Measurements from ENCODE around the gene UBAP1. TPM values are rescaled to one million over a fixed set of nuclear protein-coding genes. Genes with fewer than 3 reads are reported as not detected.
"Not testable (repeated sequence)": the region's sequence is repeated elsewhere in the genome, so short reads cannot be mapped to it uniquely, and the experiment has no call there.

UBAP1 gene
- total RNA-seq, 2 experiments from 2014 or later = 36.3 to 41.0 TPM

DNA sequence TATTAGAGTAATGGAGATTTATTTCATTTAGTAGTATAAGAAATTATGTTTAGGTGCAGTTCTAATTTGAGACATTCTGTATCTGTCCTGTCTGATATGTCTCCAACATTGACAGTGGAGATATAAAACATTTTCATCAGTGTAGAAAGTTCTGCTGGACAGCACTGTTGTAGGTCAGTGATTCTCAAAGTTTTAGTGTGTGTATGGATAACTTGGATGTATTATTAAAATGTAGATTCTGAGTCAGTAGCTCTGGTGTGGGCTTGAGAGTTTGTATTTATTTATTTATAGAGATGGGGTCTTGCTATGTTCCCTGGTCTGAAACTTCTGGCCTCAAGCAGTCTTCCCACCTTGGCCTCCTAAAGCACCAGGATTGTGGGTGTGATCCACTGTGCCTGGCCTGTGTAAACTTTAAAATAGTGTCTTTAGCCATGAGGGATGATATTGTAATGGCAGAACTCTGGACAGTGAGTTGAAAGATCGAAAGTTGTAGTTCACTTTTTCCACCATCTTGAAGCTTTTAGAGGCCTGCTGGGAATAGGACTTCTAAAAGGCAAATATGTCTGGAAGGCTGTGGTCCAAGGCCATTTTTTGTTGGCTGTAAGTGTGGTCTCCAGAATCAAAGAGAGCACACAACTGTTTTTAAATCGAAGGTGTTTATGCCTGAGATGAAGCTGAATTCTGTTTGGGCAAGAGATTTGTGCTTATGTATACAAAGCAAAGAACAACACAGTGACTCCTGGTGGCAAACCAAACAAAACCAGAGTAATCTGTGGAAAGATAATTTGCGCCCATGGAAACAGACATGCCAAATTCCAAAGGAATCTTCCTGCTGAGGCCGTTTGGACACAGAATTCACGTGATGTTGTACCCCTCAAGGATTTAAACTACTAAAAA, 12.4 kb downstream of the UBAP1 start:
- no peak overlapping the region for H3K27ac Mint-ChIP-seq
- no peak for ATAC-seq
- H3K9me3 Mint-ChIP-seq (ENCODE audit: low read depth) = no peaks in the 10 kb centered on the region
- CTCF ChIA-PET = interaction anchor here (1.0 to 1.3 kb wide), 3 partner anchors 20 to 143 kb away, joined by 3 to 5 read pairs (median 3); partner anchors contain the start of gene UBAP2
- peaks cover 32% of the 10 kb centered on the region for H3K4me1 Mint-ChIP-seq
- DNase-seq = no peak
- H3K4me3 Mint-ChIP-seq = no peak overlapping the region
- H3K36me3 Mint-ChIP-seq = peaks cover 6% of the 10 kb centered on the region
- no peaks in the 10 kb centered on the region for H3K27me3 Mint-ChIP-seq

DNA sequence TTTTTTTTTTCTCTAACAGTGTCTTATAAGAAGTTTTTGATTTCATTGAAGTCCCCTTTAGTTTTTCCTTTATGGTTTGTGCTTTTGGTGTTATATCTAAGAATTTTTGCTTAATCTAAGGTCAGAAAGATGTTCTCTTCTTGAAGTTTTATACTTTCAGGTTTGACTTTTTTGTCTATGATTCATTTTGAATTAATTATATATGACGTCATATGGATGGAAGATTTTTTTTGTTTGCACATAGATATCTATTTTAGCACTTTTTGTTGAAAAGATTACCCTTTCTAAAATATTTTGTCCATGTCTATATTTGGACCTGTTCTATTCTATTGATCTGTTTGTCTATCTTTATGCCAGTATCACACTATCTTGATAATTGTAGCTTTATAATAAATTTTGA, 16.3 kb downstream of the UBAP1 start:
- DNase-seq = no peak
- ATAC-seq = no peak
- no peak overlapping the region for H3K27ac Mint-ChIP-seq

DNA sequence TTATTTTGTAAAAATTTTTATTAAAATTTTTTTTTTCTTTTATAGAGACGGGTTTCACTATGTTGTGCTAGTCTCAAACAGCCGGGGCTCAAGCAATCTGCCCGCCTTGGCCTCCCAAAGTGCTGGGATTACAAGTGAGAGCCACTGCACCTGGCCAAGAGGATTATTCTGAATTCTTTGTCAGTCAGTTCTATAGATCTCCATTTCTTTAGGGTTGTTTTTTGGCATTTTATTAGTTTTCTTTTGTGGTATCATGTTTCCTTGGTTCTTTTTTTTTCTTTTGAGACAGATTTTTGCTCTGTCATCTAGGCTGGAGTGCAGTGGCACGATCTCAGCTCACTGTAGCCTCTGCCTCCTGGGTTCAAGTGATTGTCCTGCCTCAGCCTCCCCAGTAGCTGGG, 18.4 kb downstream of the UBAP1 start:
- ATAC-seq; H3K9me3 Mint-ChIP-seq (ENCODE audit: low read depth); H3K27me3 Mint-ChIP-seq; DNase-seq; CTCF ChIA-PET; H3K4me3 Mint-ChIP-seq; H3K27ac Mint-ChIP-seq: not testable (repeated sequence)
- H3K4me1 Mint-ChIP-seq = peaks cover 24% of the 10 kb centered on the region
- H3K36me3 Mint-ChIP-seq = peaks cover 19% of the 10 kb centered on the region

More for the DNA sequence above, 16.3 kb downstream of the UBAP1 start:
- Mint-ChIP-seq H3K36me3 (peaks cover 17% of the 10 kb centered on the region), H3K4me3 (no peak overlapping the region), H3K27me3 (no peaks in the 10 kb centered on the region), H3K9me3 (ENCODE audit: low read depth) (no peaks in the 10 kb centered on the region), H3K4me1 (peaks cover 32% of the 10 kb centered on the region)
- CTCF ChIA-PET = no interaction called here

DNA sequence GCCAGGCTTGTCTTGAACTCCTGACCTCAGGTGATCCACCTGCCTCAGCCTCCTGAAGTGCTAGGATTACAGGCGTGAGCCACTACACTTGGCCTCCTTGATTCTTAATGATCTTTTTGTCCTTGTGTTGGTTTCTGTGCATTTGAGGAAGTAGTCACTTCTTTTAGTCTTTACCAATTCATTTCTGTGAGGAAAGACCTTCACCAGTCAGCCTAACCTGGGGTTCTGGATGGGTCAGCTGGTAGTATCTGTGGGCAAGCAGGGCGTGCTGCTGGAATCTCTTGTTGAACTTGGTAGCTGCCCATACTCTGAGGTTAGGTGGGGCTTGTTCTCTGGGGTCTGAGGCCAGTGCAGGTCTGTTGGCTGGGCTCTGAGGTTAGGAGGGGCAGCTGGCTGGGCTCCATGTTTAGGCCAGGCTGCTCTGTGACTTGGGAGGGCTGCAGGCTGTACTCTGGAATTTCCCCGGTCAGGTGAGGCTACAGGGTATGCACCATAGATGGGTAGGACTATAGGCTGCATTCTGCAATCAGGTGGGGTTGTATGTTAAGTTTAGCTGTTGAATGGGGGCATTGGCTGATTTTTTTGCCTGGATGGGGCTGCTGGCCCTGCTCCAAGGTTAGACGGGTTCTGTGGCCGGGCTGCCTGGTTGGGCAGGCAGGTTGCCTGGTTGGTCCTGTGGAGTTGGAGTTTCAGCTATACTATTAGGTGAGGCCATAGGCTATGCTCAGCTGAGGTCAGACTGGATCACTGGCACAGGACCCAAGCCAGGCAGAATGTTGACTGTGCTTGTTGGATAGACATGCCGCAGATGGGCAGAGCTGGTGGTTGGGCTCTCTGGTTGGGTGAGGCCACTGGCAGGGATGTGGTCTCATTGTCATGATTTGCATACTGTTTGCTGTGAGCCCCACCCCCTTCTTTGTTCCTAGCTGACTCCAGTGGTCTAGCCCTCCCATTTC, 19.2 kb downstream of the UBAP1 start:
- H3K4me3 Mint-ChIP-seq = no peak overlapping the region
- no peaks in the 10 kb centered on the region for H3K9me3 Mint-ChIP-seq (ENCODE audit: low read depth)
- H3K36me3 Mint-ChIP-seq = peaks cover 19% of the 10 kb centered on the region
- CTCF ChIA-PET = no interaction called here
- no peak overlapping the region for H3K27ac Mint-ChIP-seq
- H3K27me3 Mint-ChIP-seq = no peaks in the 10 kb centered on the region
- ATAC-seq (no peak), DNase-seq (no peak)
- H3K4me1 Mint-ChIP-seq = peaks cover 19% of the 10 kb centered on the region

DNA sequence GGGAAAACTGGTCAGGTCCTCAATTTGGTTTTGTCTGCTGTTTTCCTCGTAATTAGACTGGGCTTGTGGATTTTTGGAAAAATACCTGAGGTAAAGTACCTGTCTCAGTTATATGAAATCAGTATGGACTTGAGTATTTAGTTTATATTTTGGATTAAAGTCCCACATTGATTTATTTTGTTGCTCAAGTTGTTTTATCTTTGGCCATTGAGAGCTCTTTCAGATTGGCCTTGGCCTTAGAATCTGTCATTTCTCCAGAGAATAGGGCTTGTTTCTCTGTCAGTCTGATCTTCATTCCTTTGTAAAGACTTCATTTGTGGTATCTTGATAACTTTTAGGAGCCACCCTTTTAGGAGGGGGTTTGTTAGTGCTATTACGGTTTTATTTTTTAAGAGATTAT, 21.2 kb downstream of the UBAP1 start:
- peaks cover 9% of the 10 kb centered on the region for H3K4me1 Mint-ChIP-seq
- no peaks in the 10 kb centered on the region for H3K9me3 Mint-ChIP-seq (ENCODE audit: low read depth)
- CTCF ChIA-PET = interaction anchor here (1.2 kb wide), 1 partner anchor 54 kb away, joined by 3 read pairs; no protein-coding TSS in a partner anchor
- ATAC-seq = no peak
- H3K4me3 Mint-ChIP-seq = no peak overlapping the region
- no peak for DNase-seq
- H3K36me3 Mint-ChIP-seq = peaks cover 22% of the 10 kb centered on the region
- no peaks in the 10 kb centered on the region for H3K27me3 Mint-ChIP-seq
- no peak overlapping the region for H3K27ac Mint-ChIP-seq

DNA sequence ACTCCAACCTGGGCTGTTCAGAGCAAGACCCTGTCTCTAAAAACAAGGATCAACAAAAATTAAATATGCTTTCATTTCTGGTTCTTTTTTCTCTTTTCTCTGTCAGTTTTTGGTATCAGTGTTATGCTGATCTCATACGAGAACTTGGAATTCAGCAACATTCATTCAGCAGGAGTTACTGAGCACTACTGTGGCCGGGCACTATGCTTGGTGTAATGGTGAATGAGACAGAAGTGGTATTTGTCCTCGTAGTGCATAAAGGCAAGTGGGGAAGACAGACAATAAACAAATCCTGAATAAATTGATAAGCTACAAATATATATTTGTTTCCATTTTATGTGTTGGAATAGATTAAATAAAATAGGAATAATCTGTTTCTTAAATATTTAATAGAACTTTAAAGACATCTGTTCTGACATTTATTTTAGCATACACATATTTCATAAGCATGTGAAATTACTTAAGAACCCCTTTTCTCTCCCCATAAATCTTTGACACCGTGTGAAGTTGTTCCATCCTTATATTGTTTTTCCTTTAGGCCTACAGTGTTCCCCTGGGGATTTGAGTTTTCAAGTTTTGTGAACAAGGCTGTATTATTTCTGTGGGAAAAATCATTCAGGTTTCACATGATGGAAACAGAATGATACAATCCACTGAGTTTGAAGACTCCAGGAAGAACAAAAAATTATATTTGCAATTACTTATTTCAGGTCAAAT, 24.6 kb downstream of the UBAP1 start:
- Mint-ChIP-seq H3K4me1 (peaks cover 1% of the 10 kb centered on the region), H3K36me3 (peaks cover 15% of the 10 kb centered on the region), H3K27me3 (no peaks in the 10 kb centered on the region), H3K9me3 (ENCODE audit: low read depth) (no peaks in the 10 kb centered on the region), H3K4me3 (no peak overlapping the region), H3K27ac (no peak overlapping the region)
- no peak for DNase-seq
- CTCF ChIA-PET = interaction anchor here (1.4 kb wide), 1 partner anchor 49 kb away, joined by 3 read pairs; no protein-coding TSS in a partner anchor
- no peak for ATAC-seq

DNA sequence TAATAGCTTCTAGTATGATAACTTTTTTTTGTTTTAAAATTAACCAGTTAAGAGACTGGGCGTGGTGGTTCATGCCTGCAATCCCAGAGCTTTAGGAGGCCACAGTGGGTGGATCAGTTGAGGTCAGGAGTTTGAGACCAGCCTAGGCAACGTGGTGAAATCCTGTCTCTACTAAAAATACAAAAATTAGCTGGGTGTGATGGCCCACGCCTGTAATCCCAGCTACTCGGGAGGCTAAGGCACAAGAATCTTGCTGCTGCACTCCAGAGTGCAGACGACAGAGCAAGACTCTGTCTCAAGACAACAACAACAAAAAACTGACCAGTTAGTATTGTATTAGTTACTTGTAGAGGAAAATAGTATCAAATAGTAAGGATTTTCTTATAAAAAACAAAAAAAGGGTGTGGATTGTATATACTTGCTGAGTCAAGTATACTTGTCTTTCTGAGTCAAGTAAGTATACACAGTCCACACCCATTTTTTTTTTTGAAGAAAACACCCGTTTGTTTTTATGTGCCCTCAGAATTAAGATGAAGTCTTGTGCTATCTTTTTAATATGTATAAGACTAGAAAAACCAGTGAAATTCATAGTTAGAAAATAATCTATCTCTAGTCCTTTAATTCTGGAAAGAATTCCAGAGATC, 25.3 kb downstream of the UBAP1 start:
- no peak overlapping the region for H3K4me3 Mint-ChIP-seq
- DNase-seq = no peak
- peaks cover 1% of the 10 kb centered on the region for H3K4me1 Mint-ChIP-seq
- H3K36me3 Mint-ChIP-seq = peaks cover 16% of the 10 kb centered on the region
- no peak overlapping the region for H3K27ac Mint-ChIP-seq
- H3K9me3 Mint-ChIP-seq (ENCODE audit: low read depth) = no peaks in the 10 kb centered on the region
- CTCF ChIA-PET = interaction anchor here (1.4 kb wide), 1 partner anchor 49 kb away, joined by 3 read pairs; no protein-coding TSS in a partner anchor
- no peaks in the 10 kb centered on the region for H3K27me3 Mint-ChIP-seq
- ATAC-seq = no peak

DNA sequence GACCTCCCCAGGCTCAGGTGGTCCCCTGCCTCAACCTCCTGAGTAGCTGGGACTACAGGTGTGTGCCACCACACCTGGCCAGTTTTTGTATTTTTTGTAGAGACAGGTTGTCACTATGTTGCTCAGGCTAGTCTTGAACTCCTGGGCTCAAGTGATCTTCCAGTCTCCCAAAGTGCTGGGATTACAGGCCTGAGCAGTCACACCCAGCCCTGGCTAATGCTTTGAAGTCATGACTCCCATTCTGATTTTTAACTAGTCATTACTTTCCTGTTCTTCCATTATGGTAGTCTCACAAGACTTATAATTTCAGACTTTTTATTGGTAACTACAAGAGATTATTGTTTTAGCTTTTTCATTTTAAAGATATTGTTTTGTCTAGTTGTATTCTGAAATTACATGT, 26.3 kb downstream of the UBAP1 start:
- CTCF ChIA-PET = interaction anchor here (1.3 to 1.4 kb wide), 2 partner anchors 46 to 48 kb away, joined by 3 to 5 read pairs; no protein-coding TSS in a partner anchor
- H3K27ac Mint-ChIP-seq = no peak overlapping the region

DNA sequence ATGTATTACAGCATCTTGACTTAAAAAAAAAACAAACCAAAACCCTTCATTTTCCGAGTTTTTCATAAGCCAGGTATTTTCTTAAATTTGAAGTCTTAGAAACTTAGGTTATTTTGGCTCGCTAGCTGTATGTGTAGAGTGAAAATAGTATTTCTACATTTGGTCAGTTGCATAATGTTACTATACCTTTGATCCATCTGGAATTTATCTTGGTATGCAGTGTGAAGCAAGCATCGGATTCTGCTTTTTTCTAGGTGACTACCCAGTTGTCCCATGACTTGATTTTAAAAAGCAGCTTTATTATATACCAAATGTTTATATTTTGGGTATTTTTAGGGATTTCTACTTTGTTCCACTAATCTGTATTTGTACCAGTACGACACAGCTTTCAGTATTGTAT, 27.7 kb downstream of the UBAP1 start:
- peaks cover 25% of the 10 kb centered on the region for H3K36me3 Mint-ChIP-seq
- CTCF ChIA-PET = interaction anchor here (1.4 kb wide), 1 partner anchor 132 kb away, joined by 4 read pairs; no protein-coding TSS in a partner anchor
- no peak for ATAC-seq
- H3K27me3 Mint-ChIP-seq = no peaks in the 10 kb centered on the region
- DNase-seq = no peak
- no peak overlapping the region for H3K27ac Mint-ChIP-seq
- H3K4me1 Mint-ChIP-seq = peaks cover 1% of the 10 kb centered on the region
- no peaks in the 10 kb centered on the region for H3K9me3 Mint-ChIP-seq (ENCODE audit: low read depth)
- H3K4me3 Mint-ChIP-seq = no peak overlapping the region

More for the DNA sequence above, 26.3 kb downstream of the UBAP1 start:
- Mint-ChIP-seq H3K27me3 (no peaks in the 10 kb centered on the region), H3K4me3 (no peak overlapping the region), H3K4me1 (peaks cover 1% of the 10 kb centered on the region), H3K36me3 (peaks cover 26% of the 10 kb centered on the region), H3K9me3 (ENCODE audit: low read depth) (no peaks in the 10 kb centered on the region)
- no peak for ATAC-seq
- DNase-seq = no peak

DNA sequence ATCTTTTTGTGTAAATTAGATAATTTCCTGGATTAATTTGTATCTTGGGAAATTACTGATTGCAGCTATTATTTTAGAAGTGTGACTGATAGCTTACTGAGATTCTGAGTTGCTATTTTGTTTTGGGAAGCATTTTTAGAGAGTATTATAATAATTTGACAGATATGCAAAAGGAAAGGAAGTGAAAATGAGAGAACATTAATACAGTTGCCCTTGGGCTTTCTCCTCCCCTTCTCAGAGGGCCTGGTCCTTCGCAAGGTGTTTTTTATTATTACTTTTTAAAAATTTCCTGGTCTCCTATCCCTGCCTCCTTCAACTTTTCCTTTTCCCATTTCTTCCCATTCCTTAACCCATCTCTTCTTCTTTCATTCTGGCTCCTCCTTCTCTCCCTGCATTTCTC, 32.6 kb downstream of the UBAP1 start:
- peaks cover 22% of the 10 kb centered on the region for H3K36me3 Mint-ChIP-seq
- no peak for ATAC-seq

DNA sequence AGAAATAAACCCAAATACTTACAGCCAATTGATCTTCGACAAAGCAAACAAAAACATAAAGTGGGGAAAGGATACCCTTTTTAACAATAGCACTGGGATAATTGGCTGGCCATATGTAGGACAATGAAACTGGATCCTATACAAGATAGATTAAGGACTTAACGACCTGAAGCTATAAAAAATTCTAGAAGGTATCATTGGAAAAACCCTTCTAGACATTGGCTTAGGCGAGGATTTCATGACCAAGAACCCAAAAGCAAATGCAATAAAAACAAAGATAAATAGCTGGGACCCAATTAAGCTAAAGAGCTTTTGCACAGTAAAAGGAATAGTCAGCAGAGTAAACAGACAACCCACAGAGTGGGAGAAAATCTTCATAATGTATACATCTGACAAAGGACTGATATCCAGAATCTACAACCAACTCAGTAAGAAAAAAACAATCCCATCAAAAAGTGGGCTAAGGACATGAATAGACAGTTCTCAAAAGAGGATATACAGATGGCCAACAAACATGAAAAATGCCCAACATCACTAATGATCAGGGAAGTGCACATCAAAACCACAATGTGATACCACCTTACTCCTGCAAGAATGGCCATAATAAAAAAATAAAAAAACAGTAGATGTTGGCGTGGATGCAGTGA, 35.6 kb downstream of the UBAP1 start:
- CTCF ChIA-PET = interaction anchor here (0.9 kb wide), 1 partner anchor 389 kb away, joined by 3 read pairs; no protein-coding TSS in a partner anchor
- H3K9me3 Mint-ChIP-seq (ENCODE audit: low read depth); DNase-seq; H3K27me3 Mint-ChIP-seq; H3K4me1 Mint-ChIP-seq; H3K4me3 Mint-ChIP-seq; H3K27ac Mint-ChIP-seq; ATAC-seq: not testable (repeated sequence)
- peaks cover 11% of the 10 kb centered on the region for H3K36me3 Mint-ChIP-seq

More for the DNA sequence above, 32.6 kb downstream of the UBAP1 start:
- no peak for DNase-seq
- Mint-ChIP-seq H3K4me1 (no peaks in the 10 kb centered on the region), H3K4me3 (no peak overlapping the region), H3K27ac (no peak overlapping the region), H3K9me3 (ENCODE audit: low read depth) (no peaks in the 10 kb centered on the region), H3K27me3 (no peaks in the 10 kb centered on the region)
- CTCF ChIA-PET = no interaction called here

DNA sequence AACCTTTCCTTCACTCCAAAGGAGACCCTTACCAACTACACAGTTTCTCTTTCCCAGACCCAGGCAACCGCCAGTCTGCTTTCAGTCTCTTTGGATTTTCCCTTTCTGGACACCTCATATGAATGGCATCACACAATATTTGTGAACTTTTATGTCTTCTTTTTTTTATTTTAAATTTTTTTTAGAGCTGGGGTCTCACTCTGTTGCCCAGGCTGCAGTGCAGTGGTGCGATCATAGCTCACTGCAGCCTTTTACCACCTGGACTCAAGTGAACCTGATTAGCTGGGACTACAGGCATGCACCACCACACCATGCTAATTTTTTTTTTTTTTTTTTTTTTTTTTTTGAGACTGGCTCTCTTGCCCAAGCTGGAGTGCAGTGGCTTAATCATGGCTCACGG, 37.5 kb downstream of the UBAP1 start:
- DNase-seq (no peak), ATAC-seq (no peak)
- Mint-ChIP-seq H3K27me3 (no peaks in the 10 kb centered on the region), H3K9me3 (ENCODE audit: low read depth) (no peaks in the 10 kb centered on the region), H3K4me1 (peaks cover 1% of the 10 kb centered on the region), H3K36me3 (peaks cover 9% of the 10 kb centered on the region), H3K4me3 (no peak overlapping the region), H3K27ac (no peak overlapping the region)
- CTCF ChIA-PET = interaction anchor here (0.5 to 0.7 kb wide), 2 partner anchors 69 to 103 kb away, joined by 3 to 4 read pairs; no protein-coding TSS in a partner anchor
